22Rv1 (cell line): ENCODE results near the gene P2RX1.

ENCODE experiments used
- CTCF ChIP-seq: fragments of 450-650 bp; IDR thresholded peaks from 2 replicates; pipeline ENCODE4 v1.5.1; 2017; ENCODE audit warnings: mild to moderate bottlenecking
- ZFX ChIP-seq: fragments of 450-650 bp; IDR thresholded peaks from 2 replicates; pipeline ENCODE4 v1.6.1; 2017; ENCODE audit warnings: antibody characterized with exemption, borderline replicate concordance

GRCh38 chr17:3951003-3951402 lies 34.7 kb upstream of the P2RX1 start:
- TF ChIP-seq CTCF (no peak), ZFX (no peak)
